Amniotic stem cell (primary cell): ENCODE data around the gene TNFRSF18.
"Not testable (repeated sequence)": the region's sequence is repeated elsewhere in the genome, so short reads cannot be mapped to it uniquely, and the experiment has no call there.

ENCODE experiments used
- DNase-seq: peaks from one replicate; lab custom pipeline; 2025; lab: John Stamatoyannopoulos, UW

The TNFRSF18 gene

DNA sequence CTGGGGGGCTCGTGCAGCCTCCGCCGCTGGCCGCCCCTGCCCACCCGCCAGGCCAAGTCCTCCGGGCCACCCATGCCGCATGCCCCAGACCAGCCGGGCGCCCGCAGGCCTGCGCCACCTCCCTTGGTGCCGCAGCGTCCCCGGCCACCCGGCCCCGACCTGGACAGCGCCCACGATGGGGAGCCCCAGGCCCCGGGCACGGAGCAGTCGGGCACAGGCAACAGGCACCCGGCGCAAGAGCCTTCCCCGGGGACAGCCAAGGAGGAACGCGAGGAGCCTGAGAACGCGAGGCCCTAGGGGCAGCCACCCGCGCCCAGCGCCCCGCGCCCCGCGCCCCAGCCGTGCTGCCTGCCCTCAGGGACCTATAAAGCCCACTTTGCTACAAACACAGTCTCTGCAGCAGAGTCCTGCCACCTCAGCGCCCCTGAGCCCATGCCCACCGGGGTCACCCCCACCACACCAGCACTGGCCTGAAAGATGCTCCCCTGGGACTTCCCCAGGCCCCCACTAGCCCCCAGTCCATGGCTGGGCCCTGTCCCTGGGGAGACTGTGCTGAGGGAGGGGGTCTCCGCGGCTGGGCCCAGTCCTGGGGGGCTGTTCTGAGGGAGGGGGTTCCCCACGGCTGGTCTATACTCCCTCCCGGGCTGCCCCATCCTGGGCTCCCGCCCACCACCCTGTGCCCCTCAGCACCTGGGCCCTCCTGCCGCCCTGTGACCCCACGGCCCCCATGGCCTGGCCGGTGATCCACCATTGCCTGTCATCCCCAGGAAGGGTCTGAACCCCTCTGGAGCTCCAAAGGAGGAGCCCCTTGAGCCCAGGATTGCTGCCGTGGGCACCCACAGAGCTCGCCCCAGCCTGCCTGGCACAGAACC, 8.6 kb downstream of the TNFRSF18 start:
- DNase-seq, result no peak

DNA sequence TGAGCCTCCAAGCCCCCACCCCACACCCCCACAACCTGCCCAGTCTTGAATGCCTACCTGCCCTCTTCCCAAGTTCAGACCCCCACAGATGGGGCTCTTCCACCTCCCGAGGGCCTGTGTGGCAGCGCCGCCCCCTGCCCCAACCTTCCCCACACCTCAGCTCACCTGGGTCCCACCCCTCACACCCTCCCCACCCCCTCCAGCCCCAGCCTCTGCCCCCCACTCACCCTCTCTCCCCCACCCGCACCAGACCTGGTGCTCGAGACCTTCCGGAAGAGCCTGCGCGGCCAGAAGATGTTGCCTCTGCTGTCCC, 9.2 kb downstream of the TNFRSF18 start:
- no peak for DNase-seq

DNA sequence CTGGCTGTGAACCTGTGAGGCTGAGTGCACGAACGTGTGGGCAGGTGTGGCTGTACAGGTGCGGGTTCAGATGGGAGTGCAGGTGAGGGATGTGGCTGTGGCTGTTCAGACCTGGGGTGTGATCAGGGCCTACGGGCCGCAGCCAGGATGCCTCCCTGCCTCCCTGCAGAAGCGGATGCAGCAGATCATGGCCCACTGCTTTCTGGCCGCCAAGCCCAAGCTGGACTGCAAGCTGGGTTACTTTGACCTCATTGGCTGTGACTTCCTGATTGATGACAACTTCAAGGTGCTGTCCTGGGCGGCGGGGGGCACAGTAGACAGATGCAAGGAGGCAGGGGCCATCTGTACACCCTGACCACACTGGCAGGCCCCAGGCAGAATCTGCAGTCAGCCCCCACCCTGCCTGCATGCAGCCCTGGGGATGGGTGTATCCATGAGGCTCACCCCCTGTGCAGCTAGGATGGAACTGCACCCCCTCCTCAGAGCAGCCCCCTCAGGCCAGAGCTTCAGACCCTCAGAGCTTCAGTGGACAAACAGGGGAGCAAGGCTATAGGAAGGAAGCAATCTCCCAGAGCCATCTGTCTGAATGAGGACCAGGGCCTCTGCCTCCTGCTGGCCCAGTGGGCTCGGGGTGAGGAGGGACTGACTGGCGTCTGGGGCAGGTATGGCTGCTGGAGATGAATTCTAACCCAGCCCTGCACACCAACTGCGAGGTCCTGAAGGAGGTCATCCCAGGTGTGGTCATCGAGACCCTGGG, 9.8 kb downstream of the TNFRSF18 start:
- no peak for DNase-seq

DNA sequence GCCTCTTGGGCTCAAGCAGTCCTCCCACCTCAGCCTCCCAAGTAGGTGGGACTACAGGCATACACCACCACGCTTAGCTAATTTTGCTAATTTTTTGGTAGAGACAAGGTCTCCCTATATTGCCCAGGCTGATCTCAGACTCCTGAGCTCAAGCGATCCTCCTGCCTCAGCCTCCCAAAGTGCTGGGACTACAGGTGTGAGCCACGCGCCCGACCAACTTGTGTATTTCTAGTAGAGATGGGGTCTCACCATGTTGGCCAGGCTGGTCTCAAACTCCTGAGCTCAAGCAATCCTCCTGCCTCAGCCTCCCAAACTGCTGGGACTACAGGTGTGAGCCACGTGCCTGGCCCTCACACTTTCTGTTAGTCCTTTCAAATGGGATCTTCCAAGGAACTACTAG, 10.7 kb downstream of the TNFRSF18 start:
- DNase-seq, result not testable (repeated sequence)

DNA sequence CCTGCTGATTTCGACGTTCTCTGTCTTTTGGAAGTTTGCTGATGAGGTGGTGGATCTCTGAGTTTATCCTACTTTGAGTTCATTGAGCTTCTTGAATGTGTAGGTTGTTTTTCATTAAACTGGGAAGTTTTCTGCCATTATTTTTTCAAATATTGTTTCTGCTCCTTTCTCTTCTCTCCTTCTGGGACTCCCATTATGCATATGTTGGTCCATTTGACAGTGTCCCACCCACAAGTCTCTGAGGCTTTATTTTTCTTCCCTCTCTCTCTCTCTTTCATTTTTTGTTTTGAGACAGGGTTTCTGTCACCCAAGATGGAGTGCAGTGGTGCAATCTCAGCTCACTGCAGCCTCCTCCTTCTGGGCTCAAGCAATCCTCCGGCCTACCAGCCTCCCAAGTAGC, 11.7 kb downstream of the TNFRSF18 start:
- DNase-seq, result no peak

DNA sequence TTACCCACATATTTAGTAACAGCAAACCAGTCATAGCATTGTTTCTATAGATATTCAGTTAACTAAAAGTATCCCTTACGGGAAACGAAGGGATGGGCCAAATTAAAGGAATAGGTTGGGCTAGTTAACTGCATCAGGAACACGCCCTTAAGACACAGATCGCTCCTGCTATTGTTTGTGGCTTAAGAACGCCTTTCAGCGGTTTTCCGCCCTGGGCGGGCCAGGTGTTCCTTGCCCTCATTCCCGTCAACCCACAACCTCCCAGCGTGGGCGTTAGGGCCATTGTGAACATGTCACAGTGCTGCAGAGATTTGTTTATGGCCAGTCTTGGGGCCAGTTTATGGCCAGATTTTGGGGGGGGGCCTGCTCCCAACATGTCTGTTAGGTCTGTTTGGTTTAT, 14.7 kb downstream of the TNFRSF18 start:
- DNase-seq, result no peak

DNA sequence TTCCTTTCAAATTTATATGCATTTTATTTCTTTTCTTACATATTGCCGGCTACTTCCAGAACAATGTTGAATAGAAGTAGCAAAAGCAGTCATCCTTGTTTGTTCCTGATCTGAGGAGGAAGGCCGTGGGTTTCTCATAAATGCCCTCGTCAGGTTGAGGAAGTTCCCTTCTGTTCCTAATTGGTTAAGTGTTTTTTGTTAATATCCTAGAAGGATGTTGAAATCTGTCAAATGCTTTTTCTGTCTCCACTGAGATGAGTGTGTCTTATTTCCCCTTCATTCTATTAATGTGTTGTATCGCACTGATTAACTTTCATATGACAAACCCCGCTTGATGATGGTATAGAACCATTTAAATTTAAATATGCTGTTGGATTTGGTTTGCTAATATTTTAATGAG, 17.3 kb downstream of the TNFRSF18 start:
- no peak for DNase-seq

DNA sequence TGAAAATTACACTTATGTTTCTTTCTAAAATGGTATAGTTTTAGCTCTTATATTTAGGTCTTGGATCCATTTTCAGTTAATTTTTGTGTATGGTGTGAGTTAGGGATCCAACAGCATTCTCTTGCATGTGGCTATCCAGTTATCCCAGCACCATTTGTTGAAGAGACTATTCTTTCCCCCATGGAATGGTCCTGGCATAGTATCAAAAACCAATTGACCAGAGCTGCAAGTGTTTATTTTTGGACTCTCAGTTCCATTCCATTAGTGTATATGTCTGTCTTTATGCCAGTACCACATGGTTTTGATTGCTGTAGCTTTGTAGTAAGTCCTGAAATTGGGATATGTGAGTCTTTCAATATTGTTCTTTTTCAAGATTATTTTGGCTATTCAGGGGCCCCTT, 18.5 kb downstream of the TNFRSF18 start:
- no peak for DNase-seq

DNA sequence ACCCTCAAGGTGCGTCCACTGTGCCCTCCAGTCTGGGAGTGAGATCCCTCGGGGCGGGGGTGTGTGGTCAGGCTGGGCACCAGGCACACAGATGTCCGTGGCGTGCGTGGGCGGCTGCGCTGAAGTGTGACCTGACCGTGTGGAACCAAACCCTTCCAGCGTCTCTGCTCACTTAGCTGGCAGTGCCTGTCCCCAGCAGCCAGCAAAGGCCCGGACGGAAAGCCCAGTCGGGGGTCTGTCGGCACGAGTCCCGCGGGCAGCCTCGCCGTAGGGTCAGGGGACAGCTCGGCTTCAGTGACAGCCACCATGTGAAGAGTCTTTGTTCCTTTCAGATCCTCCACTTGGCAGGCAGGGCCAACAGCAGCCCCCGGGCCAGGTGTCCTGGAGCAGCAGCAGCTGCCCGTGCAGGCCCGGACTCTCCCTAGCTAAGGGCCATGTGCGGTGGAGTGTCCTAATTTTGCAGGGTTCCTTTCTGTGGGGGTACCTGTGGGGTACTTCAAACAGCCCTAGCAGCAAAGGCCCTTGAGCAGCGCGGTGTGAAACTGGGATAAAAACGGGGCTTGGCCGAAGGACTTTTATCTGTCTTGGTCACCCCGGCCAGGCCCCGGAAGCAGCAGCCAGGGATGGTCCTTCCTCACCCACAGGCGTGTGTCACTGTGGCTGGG, 21.2 kb downstream of the TNFRSF18 start:
- DNase-seq, result no peak

DNA sequence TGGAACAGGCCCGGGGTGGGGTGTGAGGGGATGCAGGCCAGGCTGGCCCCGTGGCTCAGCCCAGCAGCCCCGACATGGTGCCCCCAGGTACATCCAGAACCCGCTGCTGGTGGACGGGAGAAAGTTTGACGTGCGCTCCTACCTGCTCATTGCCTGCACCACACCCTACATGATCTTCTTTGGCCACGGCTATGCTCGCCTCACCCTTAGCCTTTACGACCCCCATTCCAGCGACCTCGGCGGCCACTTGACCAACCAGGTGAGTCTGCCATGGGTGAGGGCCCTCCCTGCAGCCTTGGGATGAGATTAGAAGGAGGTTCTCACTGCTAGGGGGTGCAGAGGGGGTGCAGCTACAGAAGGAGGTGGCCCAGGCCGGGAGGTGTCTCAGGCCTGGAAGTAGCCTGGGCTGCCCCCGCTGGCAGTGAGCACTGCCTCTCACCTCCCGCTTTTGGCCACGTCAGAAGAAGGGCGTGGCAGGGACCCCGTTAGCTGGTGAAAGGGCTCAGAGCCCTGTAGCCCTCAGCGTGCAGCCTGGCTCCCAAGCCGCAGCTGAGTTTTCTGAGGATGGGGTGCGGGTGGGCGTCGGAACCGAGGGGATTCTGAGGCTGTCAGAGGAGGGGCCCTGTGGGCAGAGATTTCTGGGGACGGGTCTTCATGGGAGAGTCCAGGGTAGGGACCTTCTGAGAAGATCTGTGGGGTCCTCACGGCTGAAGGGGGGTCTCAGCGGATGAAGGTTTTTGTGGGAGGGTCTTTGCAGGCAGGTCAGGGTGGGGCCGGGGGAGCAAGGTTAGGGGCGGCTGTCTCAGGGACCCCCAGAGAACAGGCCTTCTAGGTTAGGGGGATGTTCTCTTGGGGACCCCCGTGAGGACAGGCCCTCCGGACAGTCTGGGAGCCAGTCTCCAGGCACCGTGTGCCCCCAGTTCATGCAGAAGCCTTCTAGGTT, 22.3 kb downstream of the TNFRSF18 start:
- DNase-seq, result no peak

DNA sequence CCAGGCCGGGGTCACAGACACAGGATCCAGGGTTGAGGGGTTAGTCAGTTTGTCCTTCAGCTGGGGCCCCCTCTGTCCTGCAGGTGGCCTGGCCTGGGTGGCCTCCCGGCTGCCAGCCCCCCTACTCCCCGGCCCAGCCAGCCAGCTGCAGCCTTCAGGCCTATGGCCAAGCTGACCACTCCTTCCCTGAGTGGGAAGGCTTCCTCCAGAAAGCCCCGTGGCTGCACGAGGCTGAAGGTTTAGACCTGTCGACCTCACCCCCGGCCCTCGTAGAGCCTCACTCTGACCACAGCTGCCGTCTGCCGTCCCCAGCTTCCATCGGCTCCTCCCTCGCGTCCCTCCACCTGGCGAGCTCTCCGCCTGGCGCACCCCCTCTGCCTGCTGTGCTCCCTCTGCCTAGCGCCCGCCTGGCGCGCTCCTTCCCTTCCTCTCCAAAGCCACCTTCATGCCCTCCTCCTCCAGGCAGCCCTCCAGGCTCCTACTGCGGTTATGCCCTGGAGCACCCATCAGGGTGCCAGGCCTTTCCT, 23.1 kb downstream of the TNFRSF18 start:
- DNase-seq, result no peak

DNA sequence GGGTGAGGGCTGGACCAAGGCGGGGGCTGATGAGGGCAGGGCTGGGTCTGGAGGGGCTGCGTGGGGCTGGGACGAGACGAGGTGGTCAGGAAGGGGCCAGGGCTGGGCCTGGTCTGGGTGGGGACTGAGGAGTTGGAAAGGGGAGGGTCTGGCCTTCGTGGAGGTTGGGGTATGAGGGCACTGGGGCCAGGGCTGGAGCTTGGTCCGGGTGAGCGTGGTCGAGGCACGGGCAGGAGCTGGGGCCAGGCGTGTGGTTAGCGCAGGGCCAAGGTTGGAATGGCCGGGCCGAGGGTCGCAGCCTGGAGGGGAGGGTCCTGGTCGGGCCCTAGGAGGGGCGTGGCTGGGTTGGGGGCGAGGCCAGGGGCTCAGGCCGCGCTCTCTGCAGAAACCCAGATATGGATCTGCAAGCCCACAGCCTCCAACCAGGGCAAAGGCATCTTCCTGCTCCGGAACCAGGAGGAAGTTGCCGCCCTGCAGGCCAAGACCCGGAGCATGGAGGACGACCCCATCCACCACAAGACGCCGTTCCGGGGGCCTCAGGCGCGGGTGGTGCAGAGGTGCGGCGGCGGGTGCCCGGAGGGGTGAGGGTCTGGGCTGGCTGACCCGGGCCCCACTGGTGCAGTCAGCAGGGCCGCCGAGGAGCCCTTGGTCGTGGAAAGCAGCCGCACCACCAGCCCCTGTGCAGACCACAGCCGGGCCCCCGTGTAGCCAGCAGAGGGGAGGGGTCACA, 23.7 kb downstream of the TNFRSF18 start:
- no peak for DNase-seq

DNA sequence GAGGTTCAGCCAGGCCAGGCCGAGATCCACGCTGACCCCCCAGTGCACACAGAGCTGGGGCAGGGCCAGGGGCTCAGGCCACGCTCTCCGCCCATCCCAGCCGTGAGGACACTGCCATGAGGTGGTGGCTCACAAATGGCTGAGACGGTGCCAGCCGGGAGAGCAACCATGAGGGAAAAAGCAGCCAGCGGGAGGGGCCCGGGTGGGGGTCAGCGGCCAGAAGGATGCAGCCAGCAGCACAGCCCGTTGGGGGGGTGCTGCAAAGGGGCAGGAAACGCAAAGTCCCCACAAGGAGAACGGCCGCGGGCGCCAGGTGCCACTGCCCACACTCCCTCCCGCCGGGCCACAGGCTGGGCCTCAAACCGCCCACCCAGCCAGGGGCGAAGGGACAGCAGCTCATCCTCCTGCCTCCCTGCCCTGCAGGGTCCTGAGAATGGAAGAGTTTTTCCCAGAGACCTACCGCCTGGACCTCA, 24.4 kb downstream of the TNFRSF18 start:
- DNase-seq, result no peak

DNA sequence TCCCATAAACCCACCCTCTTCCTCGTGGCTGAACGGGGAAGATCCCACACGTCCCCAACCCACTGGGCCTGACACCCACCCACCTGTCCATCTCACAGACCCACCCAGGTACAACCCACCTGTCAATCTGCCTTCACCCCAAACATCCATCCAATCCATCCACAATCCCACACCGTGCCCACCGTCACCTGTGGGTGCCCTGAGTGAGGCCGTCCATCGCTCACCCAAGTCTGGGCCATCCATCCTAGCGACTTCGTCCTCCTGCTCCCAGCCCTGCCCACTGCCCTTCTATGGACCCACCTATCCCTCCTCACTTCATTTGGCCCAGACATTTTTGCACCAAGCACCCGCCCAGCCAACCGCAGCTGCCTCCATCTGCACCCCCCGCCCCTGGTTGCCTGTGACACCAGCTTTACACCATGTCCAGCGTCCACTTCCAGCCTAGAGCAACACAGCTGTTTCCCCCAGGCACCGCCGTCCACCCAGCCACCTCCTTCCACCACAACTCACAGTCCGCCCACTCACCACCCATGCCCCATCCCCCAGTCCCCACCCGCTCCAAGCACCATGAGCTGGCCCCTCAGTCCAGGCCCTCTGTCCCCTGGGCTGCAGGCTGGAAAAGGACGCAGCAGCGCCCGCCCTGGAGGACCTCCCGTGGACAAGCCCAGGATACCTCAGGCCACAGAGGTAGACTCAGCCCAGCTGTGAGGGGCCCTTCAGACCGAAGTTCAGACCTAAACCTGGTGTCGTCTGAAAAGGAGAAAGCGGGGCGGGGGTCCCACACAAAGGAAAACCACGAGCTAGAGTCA, 25.1 kb downstream of the TNFRSF18 start:
- no peak for DNase-seq

DNA sequence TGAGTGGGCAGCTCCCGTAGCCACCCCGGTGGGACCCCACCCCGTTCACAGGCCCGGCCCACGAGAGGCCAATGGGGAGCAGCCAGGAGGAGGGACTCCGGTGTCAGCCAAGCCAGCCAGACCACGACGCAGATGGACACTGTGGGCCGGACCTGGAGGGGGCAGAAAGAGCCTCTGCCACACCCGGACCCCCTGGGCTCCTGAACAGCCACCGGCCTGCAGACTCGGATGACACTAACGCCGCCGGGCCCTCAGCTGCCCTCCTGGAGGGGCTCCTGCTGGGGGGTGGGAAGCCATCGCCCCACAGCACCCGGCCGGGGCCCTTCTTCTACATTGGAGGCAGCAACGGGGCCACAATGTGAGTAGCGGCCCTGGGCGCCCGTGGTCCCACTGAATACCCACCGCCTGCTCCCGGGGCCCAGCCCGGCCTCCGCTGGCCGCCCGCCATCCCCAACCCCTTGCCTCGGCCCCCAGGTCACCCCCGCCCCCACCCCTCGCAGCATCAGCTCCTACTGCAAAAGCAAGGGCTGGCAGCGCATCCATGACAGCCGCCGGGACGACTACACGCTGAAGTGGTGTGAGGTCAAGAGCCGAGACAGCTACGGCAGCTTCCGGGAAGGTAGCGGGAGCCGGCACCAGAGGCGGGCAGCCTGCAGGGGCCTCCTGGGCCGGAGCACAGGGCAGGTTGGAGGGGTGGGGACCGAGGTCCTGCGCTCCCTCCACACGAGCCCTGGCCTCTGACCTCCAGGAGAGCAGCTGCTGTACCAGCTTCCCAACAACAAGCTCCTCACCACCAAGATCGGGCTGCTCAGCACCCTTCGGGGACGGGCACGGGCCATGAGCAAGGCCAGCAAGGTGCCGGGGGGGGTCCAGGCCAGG, 26.2 kb downstream of the TNFRSF18 start:
- no peak for DNase-seq

DNA sequence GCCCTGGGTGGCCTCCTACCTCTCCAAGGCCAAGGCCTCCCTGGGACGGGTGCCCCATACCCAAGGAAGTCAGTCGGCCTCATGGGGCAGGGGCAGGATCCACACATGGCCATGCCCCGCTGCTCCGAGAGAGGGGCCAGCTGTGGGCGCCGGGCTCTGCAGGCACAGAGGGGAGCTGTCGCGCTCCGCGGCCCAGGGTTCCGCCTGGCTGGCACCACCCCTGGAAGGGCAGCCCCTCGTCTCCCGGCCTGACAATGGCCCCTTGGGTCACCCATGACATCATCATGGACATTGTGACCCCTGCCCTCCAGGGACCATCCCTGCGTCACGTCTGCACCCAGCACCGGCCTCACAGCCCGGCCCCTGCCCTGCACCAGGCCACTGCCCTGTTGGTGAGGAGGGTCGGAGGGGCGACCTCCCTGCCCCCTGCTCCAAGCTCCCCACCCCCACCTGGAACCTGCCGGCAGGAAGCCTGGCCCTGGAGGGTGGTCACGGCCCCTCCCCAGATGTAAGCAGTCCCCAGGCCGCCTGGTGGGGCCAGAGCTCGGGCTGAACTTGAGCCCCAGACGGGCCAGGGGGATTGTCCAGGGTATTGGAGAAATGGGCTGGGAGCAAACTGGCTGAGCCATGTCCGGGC, 26.9 kb downstream of the TNFRSF18 start:
- DNase-seq, result no peak

DNA sequence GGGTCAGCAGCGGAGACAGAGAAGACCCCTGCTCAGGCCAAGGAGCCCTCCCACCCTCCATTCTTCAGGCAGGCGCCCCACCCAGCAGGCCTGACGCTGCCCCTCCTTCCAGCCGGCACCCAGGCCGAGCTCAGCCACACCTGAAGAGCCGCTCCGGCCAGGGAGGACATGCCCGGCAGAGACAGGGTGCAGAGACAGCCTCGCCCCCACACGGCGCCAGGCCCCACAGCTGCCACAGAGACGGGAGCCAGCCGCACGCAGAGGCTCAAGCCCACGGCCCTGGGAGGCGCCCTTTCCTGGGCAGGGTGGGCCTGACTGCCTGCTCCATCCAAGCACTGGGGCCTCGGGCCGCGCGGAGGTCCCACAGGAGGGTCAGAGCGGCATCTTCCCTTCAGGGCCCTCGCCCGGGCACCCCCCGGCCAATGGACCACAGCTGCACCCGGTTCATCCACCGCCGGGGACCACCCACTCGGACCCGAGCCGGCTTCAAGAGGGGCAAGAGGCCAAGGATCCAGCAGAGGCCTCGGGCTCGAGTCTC, 27.5 kb downstream of the TNFRSF18 start:
- no peak for DNase-seq
